NCI-H1048 (cell line): ENCODE measurements around the gene ARHGEF28.

ENCODE experiments used
- DNase-seq: peaks from one replicate; lab custom pipeline; 2025; lab: John Stamatoyannopoulos, UW

Gene ARHGEF28

GRCh38 chr5:73903169-73903568 is 277.2 kb downstream of the ARHGEF28 start:
- no peak for DNase-seq

- no peak for DNase-seq
Observed at GRCh38 chr5:73906277-73906676, 280.3 kb downstream of the ARHGEF28 start.

- no peak for DNase-seq
Observed at GRCh38 chr5:73907164-73907563, 281.2 kb downstream of the ARHGEF28 start.

- DNase-seq, result no peak
Observed at GRCh38 chr5:73908395-73908794, 282.4 kb downstream of the ARHGEF28 start.

- DNase-seq, result no peak
Observed at GRCh38 chr5:73908846-73909245, 282.9 kb downstream of the ARHGEF28 start.

GRCh38 chr5:73909474-73909873 is 283.5 kb downstream of the ARHGEF28 start:
- DNase-seq, result no peak

- no peak for DNase-seq
Observed at GRCh38 chr5:73911761-73912393, 285.9 kb downstream of the ARHGEF28 start.

- DNase-seq, result no peak
Observed at GRCh38 chr5:73912821-73913271, 286.9 kb downstream of the ARHGEF28 start.

GRCh38 chr5:73913971-73914370 is 288.0 kb downstream of the ARHGEF28 start:
- DNase-seq, result no peak

GRCh38 chr5:73915345-73915744 is 289.3 kb downstream of the ARHGEF28 start:
- no peak for DNase-seq

GRCh38 chr5:73917433-73917832 is 291.4 kb downstream of the ARHGEF28 start:
- DNase-seq, result no peak

GRCh38 chr5:73917891-73918290 is 291.9 kb downstream of the ARHGEF28 start:
- DNase-seq, result no peak

GRCh38 chr5:73918791-73919221 is 292.8 kb downstream of the ARHGEF28 start:
- DNase-seq, result no peak

- no peak for DNase-seq
Observed at GRCh38 chr5:73921741-73922140, 295.7 kb downstream of the ARHGEF28 start.

GRCh38 chr5:73922224-73922623 is 296.2 kb downstream of the ARHGEF28 start:
- DNase-seq, result no peak

GRCh38 chr5:73922875-73923557 is 297.0 kb downstream of the ARHGEF28 start:
- no peak for DNase-seq

- DNase-seq, result no peak
Observed at GRCh38 chr5:73928476-73929070, 302.6 kb downstream of the ARHGEF28 start.

- DNase-seq, result no peak
Observed at GRCh38 chr5:73935719-73936118, 309.7 kb downstream of the ARHGEF28 start.

GRCh38 chr5:73938280-73938937 is 312.4 kb downstream of the ARHGEF28 start:
- DNase-seq, result no peak

GRCh38 chr5:73938938-73939320 is 312.9 kb downstream of the ARHGEF28 start:
- no peak for DNase-seq

- no peak for DNase-seq
Observed at GRCh38 chr5:73939557-73939956, 313.6 kb downstream of the ARHGEF28 start.

GRCh38 chr5:73940026-73940425 is 314.0 kb downstream of the ARHGEF28 start:
- no peak for DNase-seq

GRCh38 chr5:73940801-73941200 is 314.8 kb downstream of the ARHGEF28 start:
- DNase-seq, result no peak
